ENCODE measurements around the gene LZIC.

LZIC gene

DNA sequence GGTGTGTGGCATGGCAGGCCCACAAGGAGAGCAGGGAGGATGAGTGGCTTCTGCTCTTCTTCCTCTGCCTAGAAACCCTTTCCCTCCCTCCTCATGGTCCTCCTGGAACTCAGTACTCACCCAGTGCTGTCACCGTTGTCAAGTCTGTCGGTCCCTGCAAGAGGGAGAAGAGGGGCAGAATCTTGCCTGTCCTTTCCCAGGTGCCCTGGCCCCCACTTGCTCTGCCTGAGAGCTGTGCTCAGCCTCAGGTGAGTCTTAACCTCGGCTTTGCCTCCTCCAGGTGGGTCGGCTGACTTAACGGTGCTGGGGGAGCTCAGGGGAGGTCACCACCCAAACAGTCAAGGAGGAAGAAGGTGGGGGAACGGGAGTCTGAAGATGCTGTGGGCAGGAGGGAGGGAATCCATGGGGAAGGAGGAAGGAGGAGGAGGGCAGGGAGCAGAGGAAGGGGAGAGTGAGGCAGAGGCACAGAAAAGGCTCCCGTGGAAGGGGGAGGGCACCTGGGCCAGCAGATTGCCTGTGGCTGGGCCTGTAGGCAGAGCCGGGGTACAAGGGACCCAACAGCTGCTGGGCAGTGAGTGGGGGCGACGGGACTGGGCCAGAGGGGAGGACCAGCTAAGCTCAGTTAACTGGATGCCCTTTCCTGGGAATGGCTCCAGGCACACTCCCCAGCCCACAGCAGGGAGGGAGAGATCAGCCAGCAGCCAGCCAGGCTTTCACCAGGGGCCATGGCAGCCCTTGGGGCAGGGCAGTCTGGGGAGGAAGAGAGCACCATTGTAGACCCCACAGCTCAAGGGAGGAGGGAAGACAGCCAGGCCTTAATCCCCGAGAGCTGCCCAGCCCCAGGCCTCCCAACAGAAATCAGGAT is 59.4 kb downstream of the LZIC start:
- DNase-seq = no peak

DNA sequence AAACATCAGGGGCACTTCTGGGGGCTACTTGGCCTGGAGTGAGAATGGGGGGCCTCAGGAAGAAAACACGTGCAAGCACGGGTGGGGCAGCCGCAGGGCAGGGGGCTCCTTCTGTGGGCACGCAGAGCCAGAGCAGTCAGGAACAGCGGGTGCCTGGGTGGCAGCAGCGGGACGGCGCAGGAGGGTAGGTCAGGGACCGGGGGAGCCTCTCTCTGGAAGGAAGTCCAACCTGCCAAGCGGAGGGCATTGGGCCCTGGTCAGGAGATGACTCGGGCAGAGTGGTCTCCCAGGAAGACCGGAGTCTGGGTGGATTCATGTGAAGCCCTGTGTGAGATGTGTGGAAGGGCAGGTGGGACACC is 60.3 kb downstream of the LZIC start:
- DNase-seq = no peak

DNA sequence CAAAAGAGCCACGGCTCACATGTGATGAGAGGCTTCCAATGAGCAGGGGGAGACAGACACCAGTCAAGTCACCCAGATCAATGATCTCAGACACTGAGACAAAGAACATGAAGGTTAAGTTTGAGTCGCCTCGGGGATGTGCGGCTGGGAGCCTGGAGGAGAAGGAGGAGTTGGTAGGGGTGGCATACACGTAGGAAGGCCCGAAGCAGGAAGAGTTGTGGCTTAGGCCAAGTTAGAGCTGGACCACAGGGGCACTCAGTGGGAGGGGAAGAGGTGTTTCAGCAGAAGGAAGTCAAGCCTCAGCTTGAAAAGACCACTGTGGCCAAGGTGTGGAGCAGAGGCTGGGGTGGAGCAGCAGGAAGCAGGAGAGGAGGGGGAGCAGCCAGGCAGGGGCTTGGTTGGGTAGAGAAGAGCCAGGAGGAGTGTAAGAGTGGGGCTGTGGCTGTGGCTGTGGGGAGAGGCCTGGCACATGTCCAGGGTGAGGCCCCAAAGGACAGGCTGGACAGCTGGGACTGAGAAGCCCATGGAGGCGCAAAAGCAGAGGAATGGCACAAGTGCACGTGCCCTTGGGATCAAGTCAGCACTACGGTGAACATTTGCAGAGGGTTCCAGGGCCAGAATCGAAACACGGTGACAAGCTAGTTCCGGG is 60.8 kb downstream of the LZIC start:
- no peak for DNase-seq

DNA sequence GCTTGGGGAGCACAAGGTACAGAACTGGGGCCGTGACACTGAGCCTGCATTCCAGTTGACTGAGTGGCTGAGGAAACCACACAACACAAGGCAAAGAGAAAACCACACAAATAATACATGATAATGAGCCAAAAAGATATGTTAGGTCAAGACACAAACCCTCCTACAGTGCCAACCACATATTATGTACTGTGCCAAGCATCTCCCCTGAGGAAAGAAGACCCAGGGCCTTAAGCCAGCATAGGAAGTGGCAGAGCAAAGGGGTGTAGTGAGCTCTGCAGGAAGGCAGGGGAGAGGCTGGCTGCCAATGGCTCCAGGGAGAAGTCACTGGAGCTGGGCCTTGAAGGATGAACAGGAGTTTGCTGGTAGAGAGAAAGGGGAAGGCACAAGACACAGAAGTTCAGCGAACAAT is 61.3 kb downstream of the LZIC start:
- no peak for DNase-seq
